ENCODE measurements around the gene HMGXB3.

Gene HMGXB3

GRCh38 chr5:150085191-150085912 lies 84.8 kb downstream of the HMGXB3 start:
- no peak for DNase-seq (ENCODE audit: low read depth in 3 of 3)

DNA sequence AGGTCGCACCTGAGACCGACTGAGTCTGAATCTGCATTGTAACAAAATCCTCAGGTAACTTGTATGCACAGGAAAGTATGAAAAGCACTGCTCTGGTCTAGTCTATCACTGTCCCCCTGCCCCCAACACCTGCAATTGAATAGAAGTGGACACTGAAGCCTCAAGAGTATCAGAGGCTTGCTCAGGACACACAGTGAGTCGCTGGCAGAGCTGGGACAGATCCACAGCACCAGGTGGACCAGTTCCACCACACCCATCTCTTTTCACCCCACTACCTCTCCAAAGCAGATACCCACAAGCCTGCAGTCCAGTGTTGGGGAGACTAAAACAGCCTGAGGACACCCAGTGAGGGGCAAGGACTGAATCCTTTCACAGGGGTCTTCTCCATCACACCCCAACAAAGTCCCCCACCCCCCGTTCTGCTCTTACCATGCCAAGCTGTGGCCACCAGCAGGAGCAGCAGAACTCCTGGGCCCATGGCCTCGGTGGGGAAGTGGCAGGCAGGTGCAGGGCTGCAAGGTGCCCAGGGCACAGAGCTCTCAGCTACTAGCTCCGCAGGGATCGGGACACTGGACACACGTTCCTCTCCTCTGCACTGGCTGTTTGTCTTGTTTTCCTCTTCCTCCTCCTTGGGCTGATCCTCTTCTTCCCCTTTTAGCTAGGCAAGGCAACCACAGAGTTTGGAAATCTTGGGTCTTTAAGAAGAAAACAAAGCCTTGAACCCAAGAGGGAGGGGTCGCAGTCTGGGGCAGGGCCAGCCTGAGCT lies 85.6 kb downstream of the HMGXB3 start, which contains the start of gene CSF1R:
CSF1R (minus strand) TSS at position 605 of the 766 bp plus-strand sequence; CDS start at position 478, 127 bp downstream.
- DNase-seq (ENCODE audit: low read depth in 3 of 3): no peak

DNA sequence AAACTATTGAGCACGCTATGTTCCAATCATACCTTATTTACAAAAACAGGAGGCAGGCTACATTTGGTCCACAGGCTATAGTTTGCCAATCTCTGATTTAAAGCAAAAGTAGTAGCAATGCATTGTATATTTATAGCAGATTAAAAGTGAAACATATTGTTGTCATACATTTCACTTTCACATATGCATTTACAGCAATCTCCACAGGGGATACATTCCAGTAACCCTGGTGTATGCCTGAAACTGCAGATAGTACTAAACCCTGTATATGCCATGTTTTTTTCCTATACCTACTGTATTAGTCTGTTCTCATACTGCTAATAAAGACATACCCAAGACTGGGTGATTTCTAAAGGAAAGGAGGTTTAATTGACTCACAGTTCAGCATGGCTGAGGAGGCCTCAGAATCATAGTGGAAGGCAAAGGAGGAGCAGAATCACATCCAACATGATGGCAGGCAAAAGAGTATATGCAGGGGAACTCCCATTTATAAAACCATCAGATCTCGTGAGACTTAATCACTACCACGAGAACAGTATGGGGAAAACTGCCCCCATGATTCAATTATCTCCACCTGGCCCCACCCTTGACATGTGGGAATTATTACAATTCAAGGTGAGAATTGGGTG lies 91.7 kb downstream of the HMGXB3 start:
- DNase-seq (ENCODE audit: low read depth in 3 of 3): no peak

GRCh38 chr5:150097152-150097551 lies 96.6 kb downstream of the HMGXB3 start:
- DNase-seq (ENCODE audit: low read depth in 3 of 3): no peak

- DNase-seq (ENCODE audit: low read depth in 3 of 3): no peak
Observed at GRCh38 chr5:150101023-150101422, 100.5 kb downstream of the HMGXB3 start.

Measured in stimulated activated CD4-positive, alpha-beta T cell treated with anti-CD3 and anti-CD28 coated beads, TNF-alpha, amount 100 ng/mL, for 4 hours (primary cell).